ENCODE measurements around the gene GRK5. TPM values are rescaled to one million over a fixed set of nuclear protein-coding genes. Genes with fewer than 3 reads are reported as not detected.
A peak's percentile ranks its signal among the peaks of the same experiment; 100 is the strongest.

Gene GRK5
- total and polyA plus RNA-seq, 5 donors = 31.3 to 89.9 (median 57.6) TPM

DNA sequence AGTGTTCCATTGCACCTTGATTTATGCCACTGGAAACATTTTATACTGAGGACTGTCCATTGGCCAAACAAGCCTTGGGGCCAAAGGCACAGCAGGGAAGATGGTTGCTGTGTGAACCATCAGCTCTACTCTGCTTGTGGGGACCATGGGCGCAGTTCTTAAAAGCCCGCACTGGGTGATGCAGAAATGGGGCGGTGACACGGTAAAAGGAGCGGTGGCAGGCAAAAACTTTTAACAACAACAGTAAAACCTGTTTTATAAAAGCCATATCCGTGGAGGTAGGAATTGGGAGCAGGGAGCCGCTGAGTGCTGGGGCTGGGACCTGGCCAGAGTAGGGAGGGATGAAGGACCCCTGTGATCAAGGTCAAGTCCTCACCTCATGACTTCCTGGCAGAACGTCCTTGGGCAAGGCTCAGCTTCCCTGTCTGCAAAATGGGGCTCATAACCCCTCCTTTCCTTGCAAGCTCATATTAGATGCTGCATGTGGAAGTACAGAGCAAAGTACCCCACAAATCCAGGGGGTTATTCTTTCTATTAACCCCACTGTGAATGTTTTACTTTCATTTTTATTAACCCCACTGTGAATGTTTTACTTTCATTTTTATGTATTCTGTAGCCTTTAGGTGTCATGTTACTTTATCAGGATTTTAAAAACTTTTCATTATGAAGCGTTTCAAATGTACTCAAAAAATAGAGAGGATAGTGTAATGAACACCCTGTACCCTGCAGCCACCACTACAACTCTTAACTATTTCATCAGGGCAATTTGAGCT, 78.3 kb downstream of the GRK5 start:
- peak overlapping the region; percentile 77 for H3K27ac ChIP-seq (ENCODE audit: low read length)
- WGBS = 72% methylated on average over 9 of the region's 9 CpGs
- H3K27me3 ChIP-seq (ENCODE audit: control insufficient read depth, insufficient read depth) = no peaks in the 10 kb centered on the region
- no peak overlapping the region for H3K4me3 ChIP-seq (ENCODE audit: low read length)
- no peak for ATAC-seq
- H3K4me1 ChIP-seq (ENCODE audit: control insufficient read depth, insufficient read depth, low read length) = peaks cover 62% of the 10 kb centered on the region
- peak in 1 of 3 donors; percentile 46 for DNase-seq
- no peaks in the 10 kb centered on the region for H3K9me3 ChIP-seq (ENCODE audit: control insufficient read depth, low read length)
- intact Hi-C loops (cut with DNase I) = loop anchor here in 3 of 4 donors (10.0 kb wide), 3 partner anchors 49 to 81 kb away; partner anchors contain the start of gene GRK5 (in 2 of the 3)

GRCh38 chr10:119286516-119286915, 79.1 kb downstream of the GRK5 start:
- no peak overlapping the region for H3K4me3 ChIP-seq (ENCODE audit: low read length)
- peak in 1 of 3 donors; percentile 57 for DNase-seq
- H3K27ac ChIP-seq (ENCODE audit: low read length) = no peak overlapping the region
- no peaks in the 10 kb centered on the region for H3K27me3 ChIP-seq (ENCODE audit: control insufficient read depth, insufficient read depth)
- no peak for ATAC-seq
- intact Hi-C loops (cut with DNase I) = loop anchor here in 3 of 4 donors (10.0 kb wide), 3 partner anchors 48 to 82 kb away; partner anchors contain the start of gene GRK5 (in 2 of the 3)
- no peaks in the 10 kb centered on the region for H3K9me3 ChIP-seq (ENCODE audit: control insufficient read depth, low read length)
- H3K4me1 ChIP-seq (ENCODE audit: control insufficient read depth, insufficient read depth, low read length) = peaks cover 62% of the 10 kb centered on the region
- 92% methylated on average over 6 of the region's 6 CpGs for WGBS

- no peak for ATAC-seq
- intact Hi-C loops (cut with DNase I) = loop anchor here in 3 of 4 donors (10.0 kb wide), 3 partner anchors 48 to 82 kb away; partner anchors contain the start of gene GRK5 (in 2 of the 3)
- H3K27me3 ChIP-seq (ENCODE audit: control insufficient read depth, insufficient read depth) = no peaks in the 10 kb centered on the region
- no peak overlapping the region for H3K27ac ChIP-seq (ENCODE audit: low read length)
- H3K9me3 ChIP-seq (ENCODE audit: control insufficient read depth, low read length) = no peaks in the 10 kb centered on the region
- 83% methylated on average over 2 of the region's 2 CpGs for WGBS
- no peak overlapping the region for H3K4me3 ChIP-seq (ENCODE audit: low read length)
- peaks cover 56% of the 10 kb centered on the region for H3K4me1 ChIP-seq (ENCODE audit: control insufficient read depth, insufficient read depth, low read length)
- no peak for DNase-seq
Observed at GRCh38 chr10:119286983-119287633, 79.7 kb downstream of the GRK5 start.

DNA sequence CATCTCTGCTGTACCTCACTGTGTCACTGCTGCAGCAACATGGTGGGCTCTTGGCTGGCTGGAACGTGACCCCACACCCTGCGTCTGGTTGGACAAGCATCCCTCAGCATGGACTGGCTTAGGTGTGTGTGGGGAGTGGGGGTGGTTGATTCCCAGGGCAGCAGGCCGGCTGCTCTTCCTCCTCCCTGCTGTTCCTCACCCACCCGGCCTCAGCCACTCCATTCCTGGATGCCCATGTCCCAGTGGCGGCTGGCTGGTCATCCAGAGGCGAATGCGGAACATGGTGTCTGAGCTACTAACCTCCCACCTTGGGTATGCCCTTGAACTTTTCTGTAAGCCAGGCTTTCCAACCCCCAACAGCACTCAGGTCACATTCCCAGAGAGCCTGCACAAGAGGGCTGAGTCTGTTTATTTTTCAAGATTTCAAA, 81.2 kb downstream of the GRK5 start:
- no peak for ATAC-seq
- WGBS = 71% methylated on average over 7 of the region's 7 CpGs
- peak in 1 of 3 donors; percentile 57 for DNase-seq
- intact Hi-C loops (cut with DNase I) = loop anchor here in 3 of 4 donors (10.0 kb wide), 3 partner anchors 46 to 84 kb away; partner anchors contain the start of gene GRK5 (in 2 of the 3)
- no peak overlapping the region for H3K27ac ChIP-seq (ENCODE audit: low read length)
- peaks cover 47% of the 10 kb centered on the region for H3K4me1 ChIP-seq (ENCODE audit: control insufficient read depth, insufficient read depth, low read length)
- H3K9me3 ChIP-seq (ENCODE audit: control insufficient read depth, low read length) = no peaks in the 10 kb centered on the region
- H3K27me3 ChIP-seq (ENCODE audit: control insufficient read depth, insufficient read depth) = no peaks in the 10 kb centered on the region
- no peak overlapping the region for H3K4me3 ChIP-seq (ENCODE audit: low read length)

DNA sequence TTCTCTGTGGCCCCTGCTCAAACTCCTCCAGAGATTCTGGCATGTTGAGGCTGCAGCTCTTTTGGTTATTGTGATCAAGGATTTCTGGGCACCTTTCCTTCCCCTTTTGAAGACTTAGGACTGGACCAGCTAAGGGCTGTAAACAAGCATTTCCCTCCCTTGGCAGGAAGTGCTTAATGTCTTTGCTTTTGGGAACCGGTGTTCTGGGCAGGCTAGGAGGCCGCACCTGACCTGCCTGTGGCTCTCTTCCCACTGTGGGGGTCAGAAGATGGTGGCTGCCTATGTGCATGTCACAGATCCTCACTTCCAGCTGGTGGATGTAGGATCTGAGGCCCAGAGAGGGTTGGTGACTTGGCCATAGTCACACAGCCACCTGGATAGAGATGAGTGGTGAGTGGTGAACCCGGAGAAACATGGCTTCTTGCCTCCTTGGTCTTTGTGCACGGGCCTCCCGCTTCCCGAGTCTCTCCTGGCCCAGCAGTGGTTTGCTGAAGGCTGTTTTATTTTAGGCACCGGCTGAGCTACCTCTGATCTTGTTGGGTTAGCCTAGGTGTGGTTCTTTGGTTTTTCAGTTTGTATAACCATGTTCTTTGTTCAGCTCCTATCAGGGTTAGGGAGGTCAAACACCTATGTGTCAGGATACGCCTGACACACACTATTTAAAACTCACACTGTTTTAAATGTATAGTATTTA, 82.0 kb downstream of the GRK5 start:
- DNase-seq (peak in 1 of 3 donors; percentile 69), ATAC-seq (peak in 1 of 2 donors; percentile 4)
- Histone ChIP-seq H3K4me1 (ENCODE audit: control insufficient read depth, insufficient read depth, low read length) (peaks cover 45% of the 10 kb centered on the region), H3K9me3 (ENCODE audit: control insufficient read depth, low read length) (no peaks in the 10 kb centered on the region), H3K27me3 (ENCODE audit: control insufficient read depth, insufficient read depth) (no peaks in the 10 kb centered on the region), H3K4me3 (ENCODE audit: low read length) (no peak overlapping the region), H3K27ac (ENCODE audit: low read length) (peak overlapping the region; percentile 54)
- 61% methylated on average over 8 of the region's 8 CpGs for WGBS
- intact Hi-C loops (cut with DNase I) = loop anchor here in 3 of 4 donors (10.0 kb wide), 3 partner anchors 45 to 85 kb away; partner anchors contain the start of gene GRK5 (in 2 of the 3)

DNA sequence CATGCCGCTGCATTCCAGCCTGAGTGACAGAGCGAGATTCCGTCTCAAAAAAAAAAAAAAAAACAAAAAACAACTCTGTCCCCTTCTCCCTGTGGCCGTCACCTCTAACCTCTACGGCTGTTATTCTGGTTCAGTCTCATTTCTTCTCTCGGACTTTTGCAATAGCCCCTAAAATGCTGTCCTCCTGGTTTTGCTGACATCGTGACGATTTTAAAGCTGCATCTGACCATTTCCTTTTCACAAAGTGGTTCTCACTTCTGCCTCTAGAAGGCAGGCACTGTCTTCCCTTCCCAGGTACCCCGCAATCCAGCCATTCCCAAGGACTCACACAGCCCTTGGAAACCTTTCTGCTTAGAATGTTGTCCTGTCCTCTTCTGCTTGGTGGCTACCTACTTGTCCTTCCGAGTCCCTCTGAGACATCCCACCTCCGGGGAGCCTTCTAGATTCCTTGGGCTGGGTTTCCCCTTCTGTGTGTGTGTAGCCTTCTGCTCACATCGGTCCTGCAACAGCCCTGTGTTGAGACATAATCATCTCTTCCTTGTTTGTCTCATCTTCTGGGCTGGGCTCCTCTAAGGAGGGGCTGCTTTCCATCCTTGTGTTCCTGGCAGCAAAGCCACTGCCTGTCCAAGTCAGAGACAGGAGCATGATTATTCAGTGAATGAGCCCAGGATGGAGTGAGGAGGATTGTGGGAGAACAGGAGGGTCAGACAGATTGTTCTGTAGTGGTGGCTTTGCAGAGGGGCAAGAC, 83.1 kb downstream of the GRK5 start:
- intact Hi-C loops (cut with DNase I) = no loop called here
- Histone ChIP-seq H3K4me1 (ENCODE audit: control insufficient read depth, insufficient read depth, low read length) (peaks cover 34% of the 10 kb centered on the region), H3K9me3 (ENCODE audit: control insufficient read depth, low read length) (no peaks in the 10 kb centered on the region), H3K27me3 (ENCODE audit: control insufficient read depth, insufficient read depth) (no peaks in the 10 kb centered on the region), H3K27ac (ENCODE audit: low read length) (peak overlapping the region; percentile 7), H3K4me3 (ENCODE audit: low read length) (no peak overlapping the region)
- peak in 1 of 3 donors; percentile 23 for DNase-seq
- WGBS = 54% methylated on average over 12 of the region's 12 CpGs
- ATAC-seq = peak in 1 of 2 donors; percentile 7

- DNase-seq (peak in 1 of 3 donors; percentile 47), ATAC-seq (no peak)
- Histone ChIP-seq H3K27ac (ENCODE audit: low read length) (no peak overlapping the region), H3K4me1 (ENCODE audit: control insufficient read depth, insufficient read depth, low read length) (peaks cover 31% of the 10 kb centered on the region), H3K4me3 (ENCODE audit: low read length) (no peak overlapping the region), H3K9me3 (ENCODE audit: control insufficient read depth, low read length) (no peaks in the 10 kb centered on the region), H3K27me3 (ENCODE audit: control insufficient read depth, insufficient read depth) (no peaks in the 10 kb centered on the region)
- WGBS = 65% methylated on average over 6 of the region's 6 CpGs
- intact Hi-C loops (cut with DNase I) = no loop called here
Observed at GRCh38 chr10:119291223-119291900, 84.0 kb downstream of the GRK5 start.

- ATAC-seq = no peak
- H3K27me3 ChIP-seq (ENCODE audit: control insufficient read depth, insufficient read depth) = no peaks in the 10 kb centered on the region
- peak overlapping the region; percentile 13 for H3K27ac ChIP-seq (ENCODE audit: low read length)
- H3K4me1 ChIP-seq (ENCODE audit: control insufficient read depth, insufficient read depth, low read length) = peaks cover 34% of the 10 kb centered on the region
- 78% methylated on average over 11 of the region's 11 CpGs for WGBS
- no peak overlapping the region for H3K4me3 ChIP-seq (ENCODE audit: low read length)
- no peaks in the 10 kb centered on the region for H3K9me3 ChIP-seq (ENCODE audit: control insufficient read depth, low read length)
- no peak for DNase-seq
- intact Hi-C loops (cut with DNase I) = no loop called here
Observed at GRCh38 chr10:119292968-119293760, 85.8 kb downstream of the GRK5 start.

DNA sequence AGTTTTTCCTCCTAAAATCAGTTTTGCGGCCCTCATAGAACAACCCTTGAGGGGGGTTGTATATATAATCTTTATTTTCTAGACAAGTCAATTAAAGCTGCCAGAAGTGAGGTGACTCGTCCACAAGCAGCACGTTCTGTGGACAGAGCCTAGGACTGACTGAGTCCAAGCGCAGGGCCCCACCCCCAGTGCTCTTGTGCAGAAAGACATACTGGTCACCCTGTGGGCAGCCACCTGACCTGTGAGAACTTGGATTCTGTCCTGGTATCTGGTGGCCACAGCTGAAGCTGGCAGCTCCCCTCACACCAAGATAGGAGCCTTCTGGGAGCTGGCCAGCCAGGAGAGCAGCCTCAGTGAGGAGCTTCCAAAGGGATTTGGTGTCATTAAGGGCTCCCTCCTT, 89.3 kb downstream of the GRK5 start:
- intact Hi-C loops (cut with DNase I) = no loop called here
- ATAC-seq = peak; percentile 75 to 86
- H3K27ac ChIP-seq (ENCODE audit: low read length) = peak overlapping the region; percentile 76
- H3K27me3 ChIP-seq (ENCODE audit: control insufficient read depth, insufficient read depth) = no peaks in the 10 kb centered on the region
- DNase-seq = peak; percentile 60 to 88 (median 83)
- no peaks in the 10 kb centered on the region for H3K9me3 ChIP-seq (ENCODE audit: control insufficient read depth, low read length)
- H3K4me1 ChIP-seq (ENCODE audit: control insufficient read depth, insufficient read depth, low read length) = peaks cover 21% of the 10 kb centered on the region
- WGBS = 59% methylated on average over 4 of the region's 4 CpGs
- H3K4me3 ChIP-seq (ENCODE audit: low read length) = no peak overlapping the region
